IPS DF 4.7 (cell line): Measurements from ENCODE around the gene GLCE.
"Not testable (repeated sequence)": the region's sequence is repeated elsewhere in the genome, so short reads cannot be mapped to it uniquely, and the experiment has no call there.

Experiments used
- DNase-seq: peaks from one replicate; pipeline ENCODE4 v3.0.0-alpha.2; 2013; ENCODE audit warnings: low spot score; ENCODE audit errors: extremely low read depth

Gene GLCE

GRCh38 chr15:69158843-69159240 lies 1.6 kb upstream of the GLCE start:
- DNase-seq: no peak

GRCh38 chr15:69159805-69160140 lies 662 bp upstream of the GLCE start:
- DNase-seq: no peak

GRCh38 chr15:69161079-69161877 lies 843 bp downstream of the GLCE start:
- no peak for DNase-seq

DNA sequence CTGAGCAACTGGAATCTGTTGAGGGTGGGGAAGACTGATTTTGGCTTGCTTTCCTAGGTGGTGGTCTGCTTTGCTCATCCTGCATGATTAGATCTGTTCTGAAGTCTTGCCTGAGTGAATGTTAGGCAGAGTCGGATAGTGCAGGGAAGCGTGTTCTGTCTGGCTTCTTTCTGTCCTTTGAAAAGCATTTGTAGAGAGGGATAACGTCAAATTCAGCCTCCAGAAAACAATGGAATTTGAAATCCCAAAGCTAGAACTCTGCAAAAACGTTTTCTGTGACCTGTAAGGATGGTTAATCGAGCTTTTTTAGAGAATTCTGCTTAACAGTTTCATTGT lies 1.4 kb downstream of the GLCE start:
- no peak for DNase-seq

GRCh38 chr15:69163141-69163669 lies 2.8 kb downstream of the GLCE start:
- DNase-seq: no peak

DNA sequence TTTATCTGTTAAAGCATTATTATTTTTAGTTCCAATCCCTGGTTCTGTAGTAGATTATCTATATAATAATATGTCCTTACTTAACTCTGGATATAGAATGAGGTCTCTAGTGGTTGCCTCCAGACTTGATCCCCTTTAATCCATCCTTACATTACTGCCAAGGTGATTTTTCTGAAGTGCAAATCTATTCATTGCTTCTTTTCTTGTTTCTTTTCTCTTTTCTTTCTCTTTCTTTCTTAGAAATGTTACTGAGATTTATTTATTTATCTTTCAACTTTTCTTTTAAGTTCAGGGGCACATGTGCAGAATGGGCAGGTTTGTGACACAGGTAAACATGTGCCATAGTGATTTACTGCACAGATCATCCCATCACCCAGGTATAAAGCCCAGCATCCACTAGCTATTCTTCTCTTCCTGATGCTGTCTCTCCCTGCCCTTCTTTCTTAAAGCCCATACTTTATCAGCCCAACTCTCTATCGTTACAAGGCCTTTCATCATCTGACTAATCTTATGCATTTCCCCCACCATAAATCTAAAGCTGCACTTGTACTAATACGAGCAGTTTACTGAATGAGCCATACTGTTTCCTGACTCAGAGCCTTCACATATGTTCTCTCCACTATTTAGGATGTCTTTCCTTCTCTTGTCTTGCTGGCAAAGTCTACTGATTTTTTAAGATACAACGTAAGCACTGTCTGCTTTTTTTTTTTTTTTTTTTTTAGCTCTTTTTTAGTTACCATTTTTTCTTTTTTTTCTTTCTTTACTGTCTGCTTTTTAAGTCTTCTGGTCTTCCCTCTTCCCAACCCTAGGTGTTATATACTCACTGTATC lies 4.6 kb downstream of the GLCE start:
- DNase-seq: no peak

- DNase-seq: no peak
Measured at GRCh38 chr15:69165637-69166025, 5.2 kb downstream of the GLCE start.

DNA sequence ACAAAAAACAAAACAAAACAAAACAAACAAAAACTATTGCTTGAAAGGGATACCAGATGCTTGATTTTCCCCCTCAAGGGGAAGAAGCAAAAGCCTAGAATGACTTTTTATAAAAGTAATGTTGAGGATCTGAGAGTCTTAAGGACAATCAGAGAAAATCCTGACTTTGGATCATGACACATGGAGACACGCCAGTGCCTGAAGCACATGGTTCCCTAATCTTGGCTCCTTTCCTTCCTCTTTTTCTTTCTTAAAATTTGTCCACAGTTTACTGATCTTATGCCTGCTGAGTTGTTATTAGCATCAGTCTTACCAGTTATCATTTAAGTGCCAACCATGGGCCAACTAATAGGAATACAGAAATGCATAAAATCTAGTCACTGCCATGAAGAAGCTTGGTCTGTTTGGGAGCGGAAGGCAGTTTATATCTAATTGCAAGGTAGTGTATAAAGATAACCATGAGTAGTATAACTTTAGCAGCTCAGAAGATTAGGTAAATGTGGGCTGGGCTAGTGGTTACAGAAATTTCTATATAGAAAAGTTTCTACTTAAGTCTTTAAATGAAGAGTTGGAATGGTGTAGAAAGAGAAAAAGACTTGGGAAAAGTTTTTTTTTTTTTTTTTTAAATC lies 6.9 kb downstream of the GLCE start:
- no peak for DNase-seq

GRCh38 chr15:69168361-69168760 lies 7.9 kb downstream of the GLCE start:
- DNase-seq: not testable (repeated sequence)

DNA sequence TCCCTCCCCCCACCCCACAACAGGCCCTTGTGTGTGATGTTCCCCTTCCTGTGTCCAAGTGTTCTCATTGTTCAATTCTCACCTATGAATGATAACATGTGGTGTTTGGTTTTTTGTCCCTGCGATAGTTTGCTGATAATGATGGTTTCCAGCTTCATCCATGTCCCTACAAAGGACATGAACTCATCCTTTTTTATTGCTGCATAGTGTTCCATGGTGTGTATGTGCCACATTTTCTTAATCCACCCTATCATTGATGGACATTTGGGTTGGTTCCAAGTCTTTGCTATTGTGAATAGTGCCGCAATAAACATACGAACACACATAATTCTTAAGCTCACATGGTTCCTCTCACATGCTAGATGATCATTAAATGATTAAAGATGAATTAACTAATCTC lies 9.1 kb downstream of the GLCE start:
- not testable (repeated sequence) for DNase-seq

- no peak for DNase-seq
Measured at GRCh38 chr15:69170597-69170996, 10.2 kb downstream of the GLCE start.

- DNase-seq: no peak
Measured at GRCh38 chr15:69172847-69173246, 12.4 kb downstream of the GLCE start.

GRCh38 chr15:69175536-69175935 lies 15.1 kb downstream of the GLCE start:
- DNase-seq: no peak

GRCh38 chr15:69181424-69181823 lies 21.0 kb downstream of the GLCE start:
- DNase-seq: no peak

DNA sequence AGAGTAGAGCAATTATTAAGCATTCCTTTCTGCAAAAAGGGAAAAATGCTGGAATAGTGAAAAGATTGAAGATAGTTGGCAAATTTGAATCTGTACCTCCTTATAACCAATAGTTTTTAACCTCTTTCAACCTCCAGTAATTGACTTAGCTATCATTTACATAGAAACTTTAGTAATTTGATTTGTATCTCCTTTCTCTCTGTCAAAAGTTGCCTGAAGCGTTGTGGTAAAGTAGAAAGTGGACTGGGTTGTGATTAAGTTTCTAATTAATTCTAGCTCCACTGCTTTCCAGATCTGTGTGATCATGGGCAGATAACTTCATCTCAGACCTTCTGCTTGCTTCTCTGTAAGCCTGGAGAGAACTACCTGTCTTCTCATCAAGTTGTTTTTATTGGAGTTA lies 24.8 kb downstream of the GLCE start:
- DNase-seq: no peak

- DNase-seq: no peak
Measured at GRCh38 chr15:69185706-69186105, 25.3 kb downstream of the GLCE start.

DNA sequence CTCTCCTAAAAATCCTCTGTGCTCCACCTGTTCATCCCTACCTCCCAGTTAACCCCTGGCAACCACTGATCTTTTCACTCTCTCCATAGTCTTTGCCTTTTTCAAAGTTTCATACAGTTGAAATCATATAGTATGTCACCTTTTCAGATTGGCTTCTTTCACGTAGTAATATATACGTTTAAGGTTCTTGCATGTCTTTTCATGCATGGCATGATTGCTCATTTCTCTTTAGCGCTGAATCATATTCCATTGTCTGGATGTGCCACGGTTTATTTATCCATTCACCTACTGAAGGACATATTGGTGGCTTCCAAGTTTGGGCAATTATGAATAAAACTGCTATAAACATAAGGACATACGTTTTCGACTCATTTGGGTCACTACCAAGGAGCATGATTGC lies 28.7 kb downstream of the GLCE start:
- DNase-seq: no peak

- DNase-seq: no peak
Measured at GRCh38 chr15:69190091-69190490, 29.7 kb downstream of the GLCE start.

- no peak for DNase-seq
Measured at GRCh38 chr15:69190504-69190903, 30.1 kb downstream of the GLCE start.

DNA sequence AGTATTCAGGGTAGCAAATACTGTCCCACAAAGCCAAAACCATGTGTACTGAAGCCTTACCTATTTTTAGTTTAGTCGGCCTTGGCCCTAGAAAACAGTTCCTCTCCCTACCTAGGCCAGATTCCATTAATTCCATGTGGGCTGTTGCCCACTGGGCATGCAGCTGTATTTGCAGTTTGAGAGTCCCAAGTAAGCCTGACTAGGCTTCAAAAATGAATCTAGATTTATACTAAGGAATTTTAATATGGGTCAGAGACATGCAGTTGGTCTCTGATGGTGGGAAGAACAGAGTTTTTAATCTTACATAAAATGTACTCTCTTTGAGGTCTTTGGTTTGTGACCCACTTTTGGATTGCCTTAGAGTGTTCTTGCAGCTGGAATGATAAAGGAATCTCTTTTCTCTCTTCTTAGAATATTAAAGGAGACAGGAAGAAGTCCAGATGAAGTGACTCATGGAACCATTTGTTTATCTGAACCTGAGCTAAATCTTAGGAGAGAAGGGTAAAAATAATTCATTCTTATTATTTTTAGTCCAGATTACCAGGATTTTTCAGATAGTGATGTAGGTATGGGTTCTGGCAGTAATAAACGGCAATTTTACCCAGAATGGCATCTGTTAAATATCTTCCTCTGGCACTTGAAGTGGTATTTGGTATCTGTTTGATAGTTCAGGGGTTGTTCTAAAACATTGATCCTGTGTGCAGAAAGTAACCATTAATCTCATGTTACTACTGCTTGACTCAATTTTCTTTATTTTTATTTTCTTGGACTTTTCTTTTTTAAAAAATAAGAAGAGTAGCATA lies 33.8 kb downstream of the GLCE start:
- DNase-seq: no peak

- DNase-seq: no peak
Measured at GRCh38 chr15:69194854-69195253, 34.4 kb downstream of the GLCE start.
